DND-41 (cell line): ENCODE results near the gene PKP2.

ENCODE experiments used
- ATAC-seq: fragments of 200-7000 bp; cut with Tn5 transposase; 3 replicates; pipeline ENCODE4 v1.9.1; 2021; ENCODE audit warnings: low read depth; ENCODE audit not compliant: insufficient read depth
- DNase-seq: peaks from one replicate; pipeline ENCODE4 v3.0.0-alpha.2; 2020
- H2AFZ ChIP-seq: 2 replicates; pipeline ENCODE4 v1.6.0; 2012; ENCODE audit warnings: low read depth, low read length
- H3K27ac ChIP-seq: 2 replicates; pipeline ENCODE4 v1.5.1; 2012; ENCODE audit warnings: low read length, inconsistent platforms
- H3K27me3 ChIP-seq: fragments of 200-600 bp; sonication (generic); 2 replicates; pipeline ENCODE4 v1.6.0; 2012; ENCODE audit warnings: low read length, mild to moderate bottlenecking, inconsistent platforms; ENCODE audit not compliant: insufficient read depth, poor library complexity
- H3K36me3 ChIP-seq: 2 replicates; pipeline ENCODE4 v1.5.1; 2012; ENCODE audit warnings: low read length, inconsistent platforms; ENCODE audit not compliant: insufficient read depth
- H3K4me1 ChIP-seq: 2 replicates; pipeline ENCODE4 v1.5.1; 2012; ENCODE audit warnings: mild to moderate bottlenecking, low read length; ENCODE audit not compliant: insufficient read depth
- H3K4me2 ChIP-seq: 2 replicates; pipeline ENCODE4 v1.6.0; 2012; ENCODE audit warnings: mild to moderate bottlenecking, moderate library complexity, low read length, inconsistent platforms; ENCODE audit not compliant: insufficient read depth
- H3K4me3 ChIP-seq, 2 experiments: fragments of 200-600 bp in 1 of 2; shearing (Covaris generic) in 1 of 2; 2 replicates each; pipeline ENCODE4 v1.5.1; 2012 to 2016; ENCODE audit warnings: inconsistent platforms in 2 of 2, low read length in 2 of 2, mild to moderate bottlenecking in 2 of 2, low read depth in 1 of 2, moderate library complexity in 1 of 2
- H3K79me2 ChIP-seq: 2 replicates; pipeline ENCODE4 v1.6.0; 2012; ENCODE audit warnings: low read length, inconsistent platforms; ENCODE audit not compliant: insufficient read depth
- H3K9ac ChIP-seq: 2 replicates; pipeline ENCODE4 v1.6.0; 2012; ENCODE audit warnings: low read depth, mild to moderate bottlenecking, inconsistent platforms, low read length, moderate library complexity
- H3K9me3 ChIP-seq: 2 replicates; pipeline ENCODE4 v1.5.1; 2012; ENCODE audit warnings: low read length, moderate library complexity, mild to moderate bottlenecking, inconsistent platforms; ENCODE audit not compliant: insufficient read depth, severe bottlenecking
- H4K20me1 ChIP-seq: 2 replicates; pipeline ENCODE4 v1.6.0; 2012; ENCODE audit warnings: low read length; ENCODE audit not compliant: insufficient read depth
- EZH2 ChIP-seq: IDR thresholded peaks from 3 replicates; pipeline ENCODE4 v1.6.1; 2012; ENCODE audit warnings: borderline replicate concordance, low read depth, mild to moderate bottlenecking, moderate library complexity, low read length, inconsistent platforms; ENCODE audit not compliant: severe bottlenecking
- TF ChIP-seq, protein P1 (sequence below): IDR thresholded peaks from 2 replicates; pipeline ENCODE4 v1.5.1; 2012; ENCODE audit warnings: borderline replicate concordance, low read length, moderate library complexity, mild to moderate bottlenecking; ENCODE audit not compliant: poor library complexity, severe bottlenecking; ENCODE audit errors: extremely low read depth

PKP2 gene

GRCh38 chr12:32891956-32892355, 4.6 kb downstream of the PKP2 start:
- no peaks in the 10 kb centered on the region for H3K27me3 ChIP-seq
- no peaks in the 10 kb centered on the region for H3K4me1 ChIP-seq
- H3K4me3 ChIP-seq: no peak overlapping the region
- no peaks in the 10 kb centered on the region for H3K36me3 ChIP-seq
- H3K4me2 ChIP-seq: no peak overlapping the region
- no peak overlapping the region for H3K27ac ChIP-seq
- H3K79me2 ChIP-seq: no peaks in the 10 kb centered on the region
- no peak for DNase-seq
- no peak overlapping the region for H3K9ac ChIP-seq
- H2AFZ ChIP-seq: no peak overlapping the region
- no peak for ATAC-seq
- TF ChIP-seq, protein P1, sequence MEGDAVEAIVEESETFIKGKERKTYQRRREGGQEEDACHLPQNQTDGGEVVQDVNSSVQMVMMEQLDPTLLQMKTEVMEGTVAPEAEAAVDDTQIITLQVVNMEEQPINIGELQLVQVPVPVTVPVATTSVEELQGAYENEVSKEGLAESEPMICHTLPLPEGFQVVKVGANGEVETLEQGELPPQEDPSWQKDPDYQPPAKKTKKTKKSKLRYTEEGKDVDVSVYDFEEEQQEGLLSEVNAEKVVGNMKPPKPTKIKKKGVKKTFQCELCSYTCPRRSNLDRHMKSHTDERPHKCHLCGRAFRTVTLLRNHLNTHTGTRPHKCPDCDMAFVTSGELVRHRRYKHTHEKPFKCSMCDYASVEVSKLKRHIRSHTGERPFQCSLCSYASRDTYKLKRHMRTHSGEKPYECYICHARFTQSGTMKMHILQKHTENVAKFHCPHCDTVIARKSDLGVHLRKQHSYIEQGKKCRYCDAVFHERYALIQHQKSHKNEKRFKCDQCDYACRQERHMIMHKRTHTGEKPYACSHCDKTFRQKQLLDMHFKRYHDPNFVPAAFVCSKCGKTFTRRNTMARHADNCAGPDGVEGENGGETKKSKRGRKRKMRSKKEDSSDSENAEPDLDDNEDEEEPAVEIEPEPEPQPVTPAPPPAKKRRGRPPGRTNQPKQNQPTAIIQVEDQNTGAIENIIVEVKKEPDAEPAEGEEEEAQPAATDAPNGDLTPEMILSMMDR: no peak
- TF ChIP-seq EZH2: no peak
- H3K9me3 ChIP-seq: no peaks in the 10 kb centered on the region
- H4K20me1 ChIP-seq: no peaks in the 10 kb centered on the region

DNA sequence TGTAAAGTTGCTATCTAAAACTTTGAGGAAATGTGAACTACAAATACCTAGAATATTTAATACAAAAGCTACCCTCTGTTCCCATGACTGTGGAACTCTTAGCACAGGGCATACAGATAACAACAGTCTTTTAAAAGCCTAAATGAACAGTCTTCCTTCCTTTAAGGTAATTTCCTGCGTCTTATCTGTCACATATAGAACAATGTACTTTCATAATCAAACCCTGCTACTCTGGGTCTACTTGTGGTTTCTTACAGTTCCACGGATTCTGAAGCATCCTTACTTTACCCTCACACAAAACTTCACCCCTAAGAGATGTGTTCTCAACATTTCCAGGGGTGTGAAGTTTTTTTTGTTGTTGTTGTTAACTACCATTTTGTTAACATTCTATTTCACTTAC, 5.1 kb downstream of the PKP2 start:
- no peak overlapping the region for H3K4me2 ChIP-seq
- no peaks in the 10 kb centered on the region for H3K79me2 ChIP-seq
- DNase-seq (no peak), ATAC-seq (no peak)
- no peaks in the 10 kb centered on the region for H3K27me3 ChIP-seq
- H3K9ac ChIP-seq: no peak overlapping the region
- H3K27ac ChIP-seq: no peak overlapping the region
- no peak overlapping the region for H3K4me3 ChIP-seq
- no peaks in the 10 kb centered on the region for H3K4me1 ChIP-seq
- no peaks in the 10 kb centered on the region for H3K9me3 ChIP-seq
- no peaks in the 10 kb centered on the region for H4K20me1 ChIP-seq
- H2AFZ ChIP-seq: no peak overlapping the region
- no peak for TF ChIP-seq EZH2
- TF ChIP-seq, protein P1: no peak
- no peaks in the 10 kb centered on the region for H3K36me3 ChIP-seq

GRCh38 chr12:32889011-32889760, 7.4 kb downstream of the PKP2 start:
- no peaks in the 10 kb centered on the region for H3K9me3 ChIP-seq
- no peaks in the 10 kb centered on the region for H3K4me1 ChIP-seq
- no peaks in the 10 kb centered on the region for H3K36me3 ChIP-seq
- DNase-seq: no peak
- no peaks in the 10 kb centered on the region for H3K27me3 ChIP-seq
- no peaks in the 10 kb centered on the region for H3K79me2 ChIP-seq
- no peak overlapping the region for H3K9ac ChIP-seq
- TF ChIP-seq EZH2: no peak
- TF ChIP-seq, protein P1: no peak
- H4K20me1 ChIP-seq: no peaks in the 10 kb centered on the region
- no peak overlapping the region for H3K27ac ChIP-seq
- ATAC-seq: no peak
- no peak overlapping the region for H2AFZ ChIP-seq
- no peak overlapping the region for H3K4me2 ChIP-seq
- no peak overlapping the region for H3K4me3 ChIP-seq
